Inflammatory macrophage treated with lipopolysaccharide for 4 hours (primary cell): ENCODE results near the gene CEP41.
A peak's percentile ranks its signal among the peaks of the same experiment; 100 is the strongest.
"Not testable (repeated sequence)": the region's sequence is repeated elsewhere in the genome, so short reads cannot be mapped to it uniquely, and the experiment has no call there.

ENCODE experiments used
- DNase-seq: peaks from one replicate; pipeline ENCODE4 v3.0.0-alpha.2; 2020

The CEP41 gene

DNA sequence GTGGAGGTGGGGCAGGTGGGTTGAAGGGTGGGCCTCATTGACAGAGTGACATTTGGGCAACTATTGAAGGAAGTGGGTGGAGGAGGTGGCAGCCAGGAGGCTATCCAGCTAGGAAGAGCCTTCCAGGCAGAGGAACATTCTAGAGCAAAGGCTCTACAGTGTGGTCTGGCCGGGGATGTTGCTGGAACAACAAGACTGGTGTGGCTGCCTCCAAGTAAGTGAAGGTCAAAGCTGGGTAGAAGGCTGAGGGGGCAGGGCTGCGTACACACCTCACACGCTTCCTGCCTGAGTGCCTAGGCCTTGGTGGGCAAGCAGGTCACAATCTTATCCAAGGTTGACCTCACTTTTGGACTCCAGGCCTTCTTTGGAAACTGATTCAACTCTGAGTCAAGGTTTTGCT is 53.9 kb downstream of the CEP41 start:
- DNase-seq: no peak

DNA sequence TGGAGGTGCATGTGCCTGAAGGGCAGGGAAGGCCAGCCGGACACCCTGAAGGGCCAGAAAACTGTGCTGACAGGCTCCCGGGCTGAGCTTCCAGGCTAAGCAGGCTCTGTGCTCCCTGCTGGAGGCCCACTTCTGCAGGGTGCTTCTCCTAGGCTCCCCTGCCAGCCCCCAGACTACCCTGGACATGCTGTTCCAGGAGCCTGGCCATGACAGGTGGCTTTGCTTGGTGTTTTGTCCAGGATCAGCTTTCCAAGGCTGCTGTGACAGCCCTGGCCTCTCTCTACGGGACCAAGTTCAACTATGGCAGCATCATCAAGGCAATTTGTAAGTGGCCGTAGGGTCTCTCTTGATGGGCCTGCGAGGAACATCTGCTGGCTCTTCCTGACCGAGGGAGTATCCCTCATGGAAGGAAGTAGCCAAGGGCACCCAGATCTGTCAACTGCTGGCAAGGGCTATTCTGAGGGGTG is 55.2 kb downstream of the CEP41 start:
- no peak for DNase-seq

DNA sequence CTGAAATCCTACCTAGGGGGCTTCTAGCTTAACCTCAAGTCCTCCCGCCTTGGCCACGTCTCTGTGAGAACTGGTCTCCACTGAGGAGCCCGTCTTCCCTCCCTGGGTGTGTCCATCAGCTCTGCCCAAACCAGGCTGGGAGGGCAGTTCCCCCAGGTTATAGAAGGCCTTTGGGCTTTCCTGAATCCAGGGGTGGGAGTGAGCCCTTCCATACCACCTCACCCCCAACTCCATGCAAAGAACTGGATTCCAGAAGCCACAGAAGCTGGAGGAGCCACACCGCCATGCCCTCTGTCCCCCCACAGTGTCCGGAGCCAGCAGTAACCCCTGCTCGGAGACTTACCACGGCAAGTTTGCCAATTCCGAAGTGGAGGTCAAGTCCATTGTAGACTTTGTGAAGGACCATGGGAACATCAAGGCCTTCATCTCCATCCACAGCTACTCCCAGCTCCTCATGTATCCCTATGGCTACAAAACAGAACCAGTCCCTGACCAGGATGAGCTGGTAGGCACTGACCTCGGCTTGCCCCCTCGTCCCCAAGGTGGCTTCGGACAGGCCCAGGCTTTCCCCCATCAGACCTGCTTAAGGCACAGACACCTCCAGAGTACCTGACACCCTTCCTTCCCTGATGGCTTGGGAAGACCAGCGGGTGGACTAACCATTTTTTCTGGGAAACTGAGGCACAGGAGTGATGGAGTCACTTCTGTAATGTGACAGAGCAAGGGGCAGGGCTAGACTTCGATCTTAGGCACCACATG is 55.8 kb downstream of the CEP41 start:
- no peak for DNase-seq

DNA sequence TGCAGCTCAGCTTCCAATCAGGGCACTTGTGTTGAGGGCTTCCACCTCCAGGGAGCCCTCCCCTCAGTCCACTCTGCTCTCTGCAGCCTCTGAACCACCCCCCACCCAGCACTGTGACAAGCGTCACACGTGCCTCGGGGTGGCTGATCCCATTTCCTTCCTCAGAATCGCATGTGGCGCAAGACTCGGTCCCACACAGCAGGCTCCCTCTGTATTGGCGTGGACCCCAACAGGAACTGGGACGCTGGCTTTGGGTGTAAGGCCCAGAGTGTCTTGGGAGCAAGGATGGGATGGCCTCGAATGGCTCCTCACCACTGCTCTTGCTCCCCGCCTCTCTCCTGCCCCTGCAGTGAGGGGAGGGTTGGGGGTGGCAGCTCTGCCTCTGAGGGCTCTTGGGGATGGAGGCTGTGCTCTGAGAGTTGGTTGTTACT is 56.4 kb downstream of the CEP41 start:
- peak; percentile 23 for DNase-seq

DNA sequence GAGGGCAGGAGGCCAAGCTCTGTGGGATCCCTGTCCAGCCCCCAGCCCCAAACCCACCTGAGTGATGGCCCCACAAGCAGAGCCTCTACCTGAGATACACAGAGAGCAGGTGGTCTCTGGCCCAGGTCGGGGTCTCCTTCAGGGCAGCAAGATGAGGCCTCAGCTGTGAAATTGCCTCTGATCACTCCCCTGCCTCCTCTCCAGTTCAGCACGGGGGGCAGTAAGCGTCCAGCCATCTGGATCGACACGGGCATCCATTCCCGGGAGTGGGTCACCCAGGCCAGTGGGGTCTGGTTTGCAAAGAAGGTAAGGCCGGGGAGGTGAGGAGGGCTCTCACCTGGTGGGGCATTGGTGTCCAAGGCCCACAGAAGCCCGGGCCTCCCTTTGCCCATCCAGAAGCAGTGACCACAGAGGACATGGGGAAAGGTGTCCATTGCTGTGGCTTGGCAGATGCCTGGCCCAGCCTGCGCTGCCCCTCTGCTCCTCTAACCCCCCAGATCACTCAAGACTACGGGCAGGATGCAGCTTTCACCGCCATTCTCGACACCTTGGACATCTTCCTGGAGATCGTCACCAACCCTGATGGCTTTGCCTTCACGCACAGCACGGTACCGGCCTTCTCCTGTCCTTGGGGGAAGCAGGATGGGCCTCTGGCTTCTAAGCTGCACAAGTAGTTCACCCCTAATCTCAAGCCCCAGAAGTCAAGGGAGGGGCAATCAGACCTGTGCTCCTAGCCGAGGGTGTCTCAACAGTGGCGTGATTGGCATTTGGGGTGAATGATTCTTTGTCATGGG is 57.4 kb downstream of the CEP41 start:
- no peak for DNase-seq

DNA sequence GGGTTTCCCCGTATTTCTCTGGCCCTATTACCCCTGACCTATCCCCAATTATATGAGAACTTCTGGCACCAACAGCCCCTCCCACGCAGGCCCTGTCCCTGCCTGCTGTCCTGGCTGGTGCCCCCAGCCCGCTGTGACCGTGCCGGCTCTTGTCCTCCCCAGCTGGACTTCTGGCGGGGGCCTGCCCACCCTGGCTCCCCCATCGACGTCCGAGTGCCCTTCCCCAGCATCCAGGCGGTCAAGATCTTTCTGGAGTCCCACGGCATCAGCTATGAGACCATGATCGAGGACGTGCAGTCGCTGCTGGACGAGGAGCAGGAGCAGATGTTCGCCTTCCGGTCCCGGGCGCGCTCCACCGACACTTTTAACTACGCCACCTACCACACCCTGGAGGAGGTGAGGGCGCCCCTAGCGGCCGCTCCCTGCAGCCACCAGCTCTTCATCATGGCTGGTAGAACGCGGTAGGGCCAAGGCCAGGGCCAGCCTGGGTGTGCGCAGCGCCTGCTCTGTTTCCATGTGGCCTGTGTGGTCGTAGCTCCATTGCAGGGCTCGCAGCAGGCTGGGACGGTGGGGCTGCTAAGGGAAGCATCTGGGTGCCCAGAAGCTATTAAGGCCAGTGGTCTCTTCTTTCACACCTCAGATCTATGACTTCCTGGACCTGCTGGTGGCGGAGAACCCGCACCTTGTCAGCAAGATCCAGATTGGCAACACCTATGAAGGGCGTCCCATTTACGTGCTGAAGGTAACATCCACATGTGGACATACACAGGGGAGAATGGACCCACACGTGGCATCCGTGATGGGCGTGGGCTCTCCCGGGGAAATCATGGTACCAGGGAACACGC is 59.1 kb downstream of the CEP41 start:
- no peak for DNase-seq

DNA sequence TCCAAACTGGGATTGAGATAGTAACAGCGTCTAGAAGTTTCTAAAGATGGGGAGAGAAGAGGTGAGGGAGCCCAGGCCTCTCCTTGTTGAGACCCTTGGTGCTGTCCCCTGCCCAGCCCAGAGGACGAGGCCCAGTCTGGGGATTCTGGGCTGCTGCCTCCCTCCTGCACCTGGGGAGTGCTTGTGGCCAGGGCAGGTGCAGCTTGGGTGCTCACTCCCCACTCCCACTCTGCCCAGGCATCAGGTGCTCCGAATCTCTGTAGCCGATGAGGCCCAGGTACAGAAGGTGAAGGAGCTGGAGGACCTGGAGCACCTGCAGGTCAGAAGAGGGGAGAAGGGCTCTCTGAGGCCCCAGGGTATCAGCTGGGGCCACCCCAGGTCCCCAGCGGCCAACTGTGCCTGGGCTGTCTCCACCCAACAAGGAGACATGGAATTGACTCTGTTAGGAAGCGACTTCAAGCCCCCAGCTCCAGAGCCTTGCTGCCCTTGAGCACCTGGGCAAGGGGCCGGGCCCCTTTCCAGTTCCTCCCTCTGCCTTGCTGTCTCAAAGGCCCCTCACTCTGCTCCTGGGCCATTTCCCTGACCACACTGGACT is 59.9 kb downstream of the CEP41 start:
- no peak for DNase-seq

DNA sequence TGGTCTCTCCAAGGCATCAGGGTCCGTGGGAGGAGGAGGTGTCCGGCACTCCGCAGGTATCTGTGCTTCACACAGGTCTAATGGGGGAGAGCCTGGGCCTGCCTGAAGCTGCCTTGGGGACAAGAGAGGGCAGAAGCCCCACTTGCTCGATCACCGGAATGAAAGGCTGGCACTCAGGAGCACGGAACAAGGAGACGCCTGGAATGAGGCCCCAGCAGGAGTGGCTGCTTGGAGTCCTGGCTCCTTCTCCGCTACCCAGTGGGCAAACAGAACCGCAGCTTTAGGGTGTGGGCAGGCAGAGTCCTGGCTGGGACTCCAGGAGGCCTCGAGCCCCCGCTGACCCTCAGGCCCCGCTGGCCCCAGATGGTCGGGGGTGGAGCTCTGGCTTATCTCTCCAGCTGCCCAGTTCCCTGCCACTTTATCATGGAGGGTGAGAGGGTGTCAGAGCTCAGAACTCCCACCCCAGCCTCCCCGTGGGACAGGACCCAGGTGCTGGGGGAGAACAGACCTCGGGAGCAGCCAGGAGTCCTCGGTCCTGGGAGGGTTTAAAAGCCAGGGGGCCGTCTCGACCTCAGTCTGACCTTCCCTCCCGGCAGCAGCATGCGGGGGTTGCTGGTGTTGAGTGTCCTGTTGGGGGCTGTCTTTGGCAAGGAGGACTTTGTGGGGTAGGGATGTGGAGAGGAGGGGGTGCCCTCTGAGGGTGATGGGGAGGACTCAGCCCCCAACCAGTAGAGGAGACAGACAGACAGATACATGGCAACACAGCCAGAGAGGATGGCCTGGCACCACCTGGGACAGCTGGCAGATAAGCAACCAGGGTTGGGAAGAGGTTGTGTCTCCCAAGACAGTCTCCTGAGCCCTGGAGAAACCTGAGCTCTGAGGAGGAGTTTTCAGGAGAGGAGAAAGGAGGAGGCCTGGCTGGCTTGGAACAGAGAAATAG is 60.6 kb downstream of the CEP41 start, which contains the start of gene CPA1:
CPA1 (plus strand) TSS at position 574 of the 940 bp plus-strand sequence; CDS start at position 601, 27 bp downstream.
- no peak for DNase-seq

DNA sequence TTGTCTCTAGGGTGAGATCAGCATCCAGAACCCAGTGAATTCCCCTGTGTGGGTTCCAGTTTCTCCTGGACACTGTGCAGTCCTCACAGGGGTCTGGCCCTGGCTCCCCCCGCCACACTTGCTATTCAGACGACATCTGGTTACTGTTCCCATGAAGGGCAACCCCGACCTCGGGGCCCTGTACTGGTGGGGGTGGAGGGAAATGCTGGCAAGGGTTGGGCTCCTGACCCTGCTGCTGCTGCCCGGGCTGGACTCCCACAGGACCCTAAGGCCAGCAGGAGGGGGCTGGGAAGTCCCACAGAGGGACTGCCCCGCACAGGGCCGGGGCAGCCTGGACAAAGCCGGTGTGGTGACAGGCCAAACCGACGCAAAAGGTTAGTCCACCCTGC is 61.3 kb downstream of the CEP41 start:
- no peak for DNase-seq

DNA sequence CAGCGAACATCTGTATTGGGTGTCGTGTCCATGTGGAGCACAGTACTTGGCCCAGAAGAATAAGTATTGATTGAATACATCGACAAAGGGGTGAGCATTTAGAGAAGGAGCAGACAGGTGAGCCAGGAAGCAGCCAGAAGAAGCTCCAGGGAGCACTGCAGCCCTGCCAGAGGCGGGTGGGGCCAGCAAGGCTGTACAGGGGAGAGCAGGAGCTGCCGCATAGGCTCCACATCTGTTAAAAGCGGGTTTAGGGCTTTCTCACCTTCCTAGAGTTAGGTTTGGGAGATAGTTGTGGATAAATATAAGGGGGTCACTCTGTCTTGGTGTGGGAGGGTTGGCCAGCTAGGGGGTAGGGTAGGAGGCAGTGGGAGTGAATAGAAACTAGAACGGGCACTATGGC is 61.8 kb downstream of the CEP41 start:
- no peak for DNase-seq

DNA sequence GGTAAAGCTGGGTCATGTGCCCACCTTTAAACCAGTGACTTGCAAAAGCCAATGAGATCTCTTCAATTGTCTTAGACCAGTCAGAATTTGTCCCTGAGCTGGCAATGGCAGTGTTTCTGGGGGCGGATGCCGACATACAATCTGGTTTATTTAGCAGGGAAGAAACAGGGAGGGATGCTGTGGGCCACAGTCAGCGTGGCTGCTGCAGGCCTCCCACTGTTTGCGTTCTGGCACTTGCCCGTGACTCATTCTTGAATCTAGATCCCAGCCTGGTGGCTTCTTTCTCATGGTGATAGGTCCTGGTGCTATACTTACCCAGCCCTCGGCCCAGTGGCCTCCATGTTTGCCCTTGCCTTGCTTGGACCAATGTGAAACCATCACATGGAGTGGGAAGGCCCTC is 63.6 kb downstream of the CEP41 start:
- DNase-seq: no peak

DNA sequence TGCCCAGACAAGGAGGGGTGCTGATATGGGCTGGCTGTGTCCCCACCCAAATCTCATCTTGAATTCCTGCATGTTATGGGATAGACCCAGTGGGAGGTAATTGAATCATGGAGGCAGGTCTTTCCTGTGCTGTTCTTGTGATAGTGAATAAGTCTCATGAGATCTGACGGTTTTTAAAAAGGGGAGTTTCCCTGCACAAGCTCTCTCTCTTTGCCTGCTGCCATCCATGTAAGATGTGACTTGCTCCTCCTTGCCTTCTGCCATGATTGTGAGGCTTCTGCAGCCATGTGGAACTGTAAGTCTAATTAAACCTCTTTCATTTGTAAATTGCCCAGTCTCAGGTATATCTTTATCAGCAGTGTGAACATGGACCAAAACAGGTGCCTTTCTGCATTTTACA is 64.4 kb downstream of the CEP41 start:
- DNase-seq: not testable (repeated sequence)

DNA sequence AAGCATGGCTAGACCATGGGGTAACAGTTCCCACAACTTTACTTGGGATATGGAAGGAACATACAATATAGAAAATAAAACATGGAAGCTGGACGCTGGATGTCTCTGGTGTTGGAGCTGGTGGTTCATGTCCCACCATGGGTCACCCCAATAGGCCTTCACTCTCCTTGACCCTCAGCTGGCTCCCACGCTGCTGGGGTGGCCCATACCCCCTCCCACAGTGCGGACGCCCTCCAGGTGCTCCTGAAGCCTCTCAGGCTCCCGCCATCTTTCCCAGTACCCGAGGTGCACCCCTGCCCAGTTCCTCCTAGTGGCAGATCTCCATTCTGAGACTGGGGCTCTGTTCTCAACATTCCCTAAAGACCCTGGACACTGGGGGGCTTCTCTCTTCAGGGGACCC is 66.3 kb downstream of the CEP41 start:
- DNase-seq: no peak

DNA sequence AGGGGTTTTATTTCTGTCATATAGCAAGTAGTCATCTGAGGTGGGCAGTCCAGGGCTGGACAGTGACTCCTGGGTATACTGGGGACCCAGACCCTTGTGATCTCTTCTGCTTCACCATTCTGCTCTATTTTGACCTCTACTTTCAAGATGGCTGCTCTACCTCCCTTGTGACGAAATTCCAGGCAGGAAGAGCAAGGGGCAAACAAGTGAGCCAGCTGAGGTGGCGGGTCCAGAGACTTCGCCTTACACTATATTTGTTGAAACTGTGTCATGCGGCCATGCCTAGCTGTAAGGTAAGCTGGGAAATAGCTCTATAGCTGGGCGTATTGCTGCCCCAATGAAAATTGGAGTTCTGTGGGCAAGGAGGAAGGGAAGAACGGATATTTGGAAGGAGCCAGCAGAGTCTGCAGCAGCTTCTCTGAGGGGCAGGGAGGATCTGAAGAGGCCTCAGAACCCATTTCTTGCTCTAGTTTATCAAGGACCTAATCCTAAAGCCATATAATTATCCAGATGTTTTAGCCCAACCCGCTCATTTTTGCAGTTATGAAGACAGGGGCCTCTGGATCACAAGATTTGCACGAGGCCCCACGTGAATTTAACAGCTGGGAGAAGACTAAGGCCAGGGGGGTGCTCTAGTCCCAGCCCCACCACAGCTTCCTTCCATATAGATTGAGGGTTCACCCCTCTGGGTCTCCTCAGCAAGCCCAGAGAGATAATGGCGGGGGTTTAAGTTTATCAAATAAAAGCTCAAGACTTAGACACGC is 68.2 kb downstream of the CEP41 start:
- no peak for DNase-seq

DNA sequence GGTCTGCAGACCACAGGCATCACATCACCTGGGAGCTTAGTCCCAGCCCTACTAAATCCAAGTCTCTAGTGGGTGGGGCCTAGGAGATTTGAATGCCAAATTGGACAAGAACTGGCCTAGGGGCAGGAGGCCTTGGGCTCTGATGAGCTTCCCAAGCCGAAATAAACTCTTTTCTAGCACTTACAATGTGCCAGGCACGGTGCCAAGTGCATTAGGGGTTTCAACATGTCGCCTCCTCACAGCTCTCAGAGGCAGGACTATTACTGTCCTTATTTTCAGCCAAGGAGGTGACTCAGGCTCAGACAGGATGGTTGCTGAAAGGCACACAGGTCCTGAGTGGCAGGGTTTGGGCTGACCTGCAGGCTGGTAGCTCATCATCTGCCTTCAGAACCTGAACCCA is 69.8 kb downstream of the CEP41 start:
- DNase-seq: no peak

DNA sequence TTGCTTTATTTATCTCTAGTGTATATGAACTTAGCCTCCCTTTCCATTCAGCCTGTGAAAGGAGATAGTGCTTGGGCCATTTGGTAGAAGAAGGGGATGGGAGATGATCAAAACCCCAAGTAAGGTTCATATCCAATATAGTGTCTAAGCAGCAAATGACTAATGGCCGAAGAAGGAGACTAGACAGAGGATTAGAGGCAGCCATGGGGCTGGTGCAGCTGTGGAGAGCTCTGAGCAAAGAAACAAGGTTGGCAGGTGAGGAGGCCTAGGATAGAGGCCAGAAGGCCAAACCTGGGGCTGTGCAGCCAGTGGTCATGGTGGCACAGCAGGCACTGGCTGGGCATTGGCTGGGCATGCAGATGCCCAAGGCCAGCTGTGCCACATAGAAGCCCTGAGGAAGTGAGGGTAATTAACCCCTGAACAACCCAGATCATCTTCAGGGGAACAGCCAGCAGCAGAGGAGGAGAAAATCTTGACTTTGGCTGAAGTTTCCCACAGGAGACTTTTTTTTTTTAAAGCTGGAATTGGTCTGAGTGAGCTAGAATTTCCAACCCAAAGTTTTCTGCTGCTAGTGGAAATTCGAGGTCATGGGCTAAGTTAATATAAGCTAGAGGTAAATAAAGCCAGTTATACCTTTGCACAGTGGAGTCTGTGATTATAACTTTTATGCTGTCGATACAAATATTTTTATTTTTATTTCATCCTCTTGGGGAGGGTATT is 70.8 kb downstream of the CEP41 start:
- no peak for DNase-seq

DNA sequence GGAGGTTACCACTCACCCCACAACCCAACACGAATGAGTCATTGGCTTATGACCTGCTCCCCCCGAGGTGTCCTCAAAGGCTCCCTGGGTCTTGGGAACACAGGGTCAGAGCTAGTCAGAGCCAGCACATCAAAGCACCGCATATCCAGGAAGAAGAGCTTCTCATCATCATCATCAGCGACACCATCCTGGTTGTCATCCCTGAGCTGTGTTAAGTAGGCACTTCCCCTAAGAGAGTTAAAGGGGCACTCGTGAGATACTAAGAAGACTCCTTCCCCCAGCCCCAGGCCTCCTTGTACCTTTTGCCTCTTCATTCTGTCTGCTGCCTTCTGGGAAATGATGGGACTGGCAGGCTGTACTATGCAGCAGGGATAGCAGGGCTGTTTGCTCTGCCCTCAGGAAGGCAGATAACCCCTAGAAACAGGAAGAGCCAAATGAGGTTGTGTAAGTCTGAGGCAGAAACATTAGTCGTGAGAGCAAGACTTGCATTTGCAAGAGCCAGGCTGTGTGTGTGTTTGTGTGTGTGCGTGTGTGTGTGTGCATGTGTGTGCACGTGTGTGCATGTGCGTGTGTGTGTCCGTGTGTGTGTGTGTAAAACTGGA is 71.6 kb downstream of the CEP41 start:
- peak; percentile 37 for DNase-seq

DNA sequence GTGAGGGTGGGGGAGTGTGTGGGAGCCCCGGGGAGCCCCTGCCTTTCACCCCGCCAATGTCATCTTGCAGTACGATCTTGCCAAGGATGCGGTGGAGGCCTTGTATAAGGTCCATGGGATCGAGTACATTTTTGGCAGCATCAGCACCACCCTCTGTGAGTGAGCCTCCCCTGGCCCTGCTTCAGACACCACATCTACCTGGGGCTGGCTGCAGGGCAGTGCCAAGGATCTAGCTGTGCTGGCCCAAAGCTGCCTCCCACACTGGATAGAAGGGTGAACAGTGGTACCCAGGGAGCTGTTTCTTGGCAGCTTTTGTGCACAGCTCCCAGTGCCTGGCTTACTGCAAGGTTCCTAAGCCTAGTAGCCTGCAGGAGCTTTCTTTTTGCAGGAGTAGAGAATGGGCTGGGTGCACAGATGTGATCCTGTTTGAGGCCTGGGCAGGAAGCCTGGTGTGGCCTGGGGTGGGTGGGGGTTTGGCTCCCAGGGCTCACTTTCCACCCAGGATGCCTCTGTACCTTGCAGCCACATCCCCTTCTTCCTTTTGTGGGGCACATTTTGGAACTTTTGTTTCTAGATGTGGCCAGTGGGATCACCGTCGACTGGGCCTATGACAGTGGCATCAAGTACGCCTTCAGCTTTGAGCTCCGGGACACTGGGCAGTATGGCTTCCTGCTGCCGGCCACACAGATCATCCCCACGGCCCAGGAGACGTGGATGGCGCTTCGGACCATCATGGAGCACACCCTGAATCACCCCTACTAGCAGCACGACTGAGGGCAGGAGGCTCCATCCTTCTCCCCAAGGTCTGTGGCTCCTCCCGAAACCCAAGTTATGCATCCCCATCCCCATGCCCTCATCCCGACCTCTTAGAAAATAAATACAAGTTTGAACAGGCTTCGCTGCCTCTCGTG is 72.7 kb downstream of the CEP41 start:
- DNase-seq: no peak
